Upper lobe of left lung (tissue), 6 donors: ENCODE data around the gene IFT172. TPM values are rescaled to one million over a fixed set of nuclear protein-coding genes. Genes with fewer than 3 reads are reported as not detected.
A peak's percentile ranks its signal among the peaks of the same experiment; 100 is the strongest.

Experiments used
- ATAC-seq, 2 donors: fragments of 200-7000 bp; cut with Tn5 transposase; one replicate each; pipeline ENCODE4 v1.9.1; 2022; ENCODE audit warnings: mild to moderate bottlenecking in 2 of 2, moderate library complexity in 2 of 2; ENCODE audit not compliant: low FRiP score in 2 of 2
- DNase-seq, 2 donors: peaks; one replicate each; pipeline ENCODE4 v3.0.0-alpha.2; 2019 to 2020
- H3K27ac ChIP-seq, 4 donors: fragments of 200-600 bp; sonication (generic); one replicate each; pipeline ENCODE4 v1.5.1; 2016 to 2019
- H3K27me3 ChIP-seq, 4 donors: fragments of 200-600 bp; sonication (generic); one replicate each; pipeline ENCODE4 v1.5.1; 2017 to 2019
- H3K36me3 ChIP-seq, 4 donors: fragments of 200-600 bp; sonication (generic); one replicate each; pipeline ENCODE4 v1.5.1; 2016 to 2019
- H3K4me1 ChIP-seq, 4 donors: fragments of 200-600 bp; sonication (generic); one replicate each; pipeline ENCODE4 v1.5.1; 2018 to 2019
- H3K4me3 ChIP-seq, 4 donors: fragments of 200-600 bp; sonication (generic); one replicate each; pipeline ENCODE4 v1.5.1; 2017 to 2019; ENCODE audit warnings: mild to moderate bottlenecking in 2 of 4, moderate library complexity in 1 of 4
- H3K9me3 ChIP-seq, 4 donors: fragments of 200-600 bp; sonication (generic); one replicate each; pipeline ENCODE4 v1.5.1; 2018 to 2019
- CTCF ChIP-seq, 6 experiments: fragments of 450-650 bp in 4 of 6; fragments of 200-600 bp in 2 of 6; sonication (generic) in 2 of 6; IDR thresholded peaks; one replicate each; pipeline ENCODE4 v1.5.1; 2016 to 2019; ENCODE audit warnings: antibody characterized with exemption in 6 of 6
- EP300 ChIP-seq, 4 donors: sonication (generic); formaldehyde crosslinking; IDR thresholded peaks; one replicate each; pipeline ENCODE4 v1.5.1; 2017; ENCODE audit warnings: antibody characterized with exemption in 4 of 4, control low read depth in 2 of 4
- POLR2A ChIP-seq, 4 donors: fragments of 450-650 bp; IDR thresholded peaks; one replicate each; pipeline ENCODE4 v1.5.1; 2016 to 2017; ENCODE audit warnings: antibody characterized with exemption in 4 of 4, mild to moderate bottlenecking in 2 of 4
- POLR2AphosphoS5 ChIP-seq, 2 donors: sonication (generic); formaldehyde crosslinking; IDR thresholded peaks; one replicate each; pipeline ENCODE4 v1.5.1; 2017; ENCODE audit warnings: antibody characterized with exemption in 2 of 2
- WGBS, 2 donors: methylation state at CpG; one replicate each; pipeline ENCODE4 v1.1.5; 2017 to 2018; 5-methylcytosine and 5-hydroxymethylcytosine counted together
- total RNA-seq, 6 donors: library from RNA; depleted of rRNA in 4 of 6; stranded (reverse); fragments of >200 nt in 4 of 6; gene quantifications; one replicate each; pipeline versions ENCODE4 v1.1.0 to v1.2.1, GENCODE V29; 2016 to 2021
- donor health status: DM: no; HTN: no; CAD: no; lungs with moderate emphysema.
- donor health status: DM: no; HTN: yes; CAD: no; lungs with severe emphysema.

IFT172 gene
- total RNA-seq, 6 donors from 2014 or later: 24.3 to 80.6 (median 29.8) TPM

- no peak for ATAC-seq
- WGBS, 2 donors: 93 to 95% methylated on average over 1 of the region's 1 CpG
- no peak for DNase-seq
- Histone ChIP-seq H3K4me1 (peaks cover 0 to 3% (median 0%) of the 10 kb centered on the region in 4 donors), H3K36me3 (peaks cover 8 to 69% (median 35%) of the 10 kb centered on the region in 4 donors), H3K9me3 (no peaks in the 10 kb centered on the region), H3K27ac (no peak overlapping the region), H3K27me3 (no peaks in the 10 kb centered on the region), H3K4me3 (no peak overlapping the region)
- no peak for TF ChIP-seq EP300 (IDR thresholded peaks at IDR 0.05)
- no peak for TF ChIP-seq CTCF (IDR thresholded peaks at IDR 0.05)
- TF ChIP-seq POLR2A (IDR thresholded peaks at IDR 0.05): no peak
- no peak for TF ChIP-seq POLR2AphosphoS5 (IDR thresholded peaks at IDR 0.05)
Measured at GRCh38 chr2:27451095-27451494, 38.4 kb downstream of the IFT172 start.

- Histone ChIP-seq H3K36me3 (peaks cover 0 to 58% (median 28%) of the 10 kb centered on the region in 4 donors), H3K27ac (no peak overlapping the region), H3K4me3 (no peak overlapping the region), H3K27me3 (no peaks in the 10 kb centered on the region), H3K4me1 (peaks cover 0 to 8% (median 0%) of the 10 kb centered on the region in 4 donors), H3K9me3 (no peaks in the 10 kb centered on the region)
- ATAC-seq: no peak
- 60 to 89% methylated on average over 3 of the region's 3 CpGs for WGBS, 2 donors
- TF ChIP-seq EP300 (IDR thresholded peaks at IDR 0.05) (no peak), CTCF (IDR thresholded peaks at IDR 0.05) (no peak), POLR2AphosphoS5 (IDR thresholded peaks at IDR 0.05) (no peak), POLR2A (IDR thresholded peaks at IDR 0.05) (no peak)
- no peak for DNase-seq
Measured at GRCh38 chr2:27448381-27448780, 41.2 kb downstream of the IFT172 start.

GRCh38 chr2:27446057-27446456 is 43.5 kb downstream of the IFT172 start:
- Histone ChIP-seq H3K4me3 (no peak overlapping the region), H3K9me3 (no peaks in the 10 kb centered on the region), H3K4me1 (peaks cover 0 to 8% (median 2%) of the 10 kb centered on the region in 4 donors), H3K27me3 (no peaks in the 10 kb centered on the region), H3K36me3 (peaks cover 10 to 65% (median 41%) of the 10 kb centered on the region in 4 donors), H3K27ac (peak overlapping the region; percentile 42 to 72 (median 57))
- peak in 1 of 2 donors; percentile 65 for ATAC-seq
- WGBS, 2 donors: 54 to 62% methylated on average over 3 of the region's 3 CpGs
- peak in 1 of 2 donors; percentile 90 for DNase-seq
- TF ChIP-seq EP300 (IDR thresholded peaks at IDR 0.05) (no peak), POLR2AphosphoS5 (IDR thresholded peaks at IDR 0.05) (no peak), POLR2A (IDR thresholded peaks at IDR 0.05) (peak in 1 of 4 donors; percentile 15), CTCF (IDR thresholded peaks at IDR 0.05) (no peak)

GRCh38 chr2:27445615-27446014 is 43.9 kb downstream of the IFT172 start:
- Histone ChIP-seq H3K4me3 (no peak overlapping the region), H3K27me3 (no peaks in the 10 kb centered on the region), H3K36me3 (peaks cover 15 to 69% (median 45%) of the 10 kb centered on the region in 4 donors), H3K27ac (peak overlapping the region; percentile 42 to 72 (median 57)), H3K4me1 (peaks cover 0 to 8% (median 2%) of the 10 kb centered on the region in 4 donors), H3K9me3 (no peaks in the 10 kb centered on the region)
- no peak for DNase-seq
- ATAC-seq: no peak
- WGBS, 2 donors: 92 to 93% methylated on average over 8 of the region's 8 CpGs
- TF ChIP-seq POLR2A (IDR thresholded peaks at IDR 0.05): no peak
- TF ChIP-seq EP300 (IDR thresholded peaks at IDR 0.05): no peak
- no peak for TF ChIP-seq POLR2AphosphoS5 (IDR thresholded peaks at IDR 0.05)
- no peak for TF ChIP-seq CTCF (IDR thresholded peaks at IDR 0.05)

- Histone ChIP-seq H3K9me3 (no peaks in the 10 kb centered on the region), H3K4me1 (peaks cover 0 to 8% (median 2%) of the 10 kb centered on the region in 4 donors), H3K36me3 (peaks cover 19 to 72% (median 50%) of the 10 kb centered on the region in 4 donors), H3K27ac (peak overlapping the region in 3 of 4 donors; percentile 42 to 60 (median 54)), H3K27me3 (no peaks in the 10 kb centered on the region), H3K4me3 (no peak overlapping the region)
- 80 to 96% methylated on average over 5 to 8 of the region's 8 CpGs for WGBS, 2 donors
- DNase-seq (no peak), ATAC-seq (no peak)
- TF ChIP-seq POLR2AphosphoS5 (IDR thresholded peaks at IDR 0.05) (no peak), EP300 (IDR thresholded peaks at IDR 0.05) (no peak), POLR2A (IDR thresholded peaks at IDR 0.05) (no peak), CTCF (IDR thresholded peaks at IDR 0.05) (no peak)
Measured at GRCh38 chr2:27445155-27445554, 44.4 kb downstream of the IFT172 start.
